ENCODE data around the gene SRC. TPM values are rescaled to one million over a fixed set of nuclear protein-coding genes. Genes with fewer than 3 reads are reported as not detected.

The SRC gene
- total and polyA plus RNA-seq, 2 donors (not counting 3 experiments of a cell fraction or from before 2014, with no cell fraction given): 22.6 to 29.4 TPM

- H3K36me3 ChIP-seq (ENCODE audit: control insufficient read depth in 2 of 2, extremely low read depth in 1 of 2, insufficient read depth in 2 of 2, low read length in 2 of 2): peaks cover 3 to 6% of the 10 kb centered on the region in 2 experiments
- ChIA-PET POLR2A (no interaction called here), CTCF (interaction anchor here (1.1 kb wide), 2 partner anchors 29 to 72 kb away, joined by 3 read pairs; no protein-coding TSS in a partner anchor)
- H4K20me1 ChIP-seq (replicated peaks; ENCODE audit: control insufficient read depth, extremely low read depth, insufficient read depth, low read length): no peaks in the 10 kb centered on the region
- no peak overlapping the region for H2AFZ ChIP-seq (ENCODE audit: low read depth, low read length)
- BruUV-seq (replicated peaks): no TSS peak
- H3K4me2 ChIP-seq (ENCODE audit: insufficient read depth, low read length): no peak overlapping the region
- no peak for TF ChIP-seq FOS (IDR thresholded peaks at IDR 0.05; ENCODE audit: borderline replicate concordance, insufficient read depth, low read length)
- TF ChIP-seq EZH2 (IDR thresholded peaks at IDR 0.05; ENCODE audit: borderline replicate concordance, low read depth, low read length, severe bottlenecking): no peak
- no peak for TF ChIP-seq JUN (IDR thresholded peaks at IDR 0.05; ENCODE audit: borderline replicate concordance, insufficient read depth, insufficient read length, low read depth)
- no peak for TF ChIP-seq GATA2 (IDR thresholded peaks at IDR 0.05; ENCODE audit: insufficient read depth, insufficient read length, low read depth, low read length)
- no peak for TF ChIP-seq POLR2A (IDR thresholded peaks at IDR 0.05; ENCODE audit: low read depth, low read length)
- TF ChIP-seq CTCF (IDR thresholded peaks at IDR 0.05; ENCODE audit: extremely low read depth in 1 of 2, insufficient read depth in 1 of 2, low read depth in 1 of 2, low read length in 2 of 2): no peak
- TF ChIP-seq, protein P1, sequence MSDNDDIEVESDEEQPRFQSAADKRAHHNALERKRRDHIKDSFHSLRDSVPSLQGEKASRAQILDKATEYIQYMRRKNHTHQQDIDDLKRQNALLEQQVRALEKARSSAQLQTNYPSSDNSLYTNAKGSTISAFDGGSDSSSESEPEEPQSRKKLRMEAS (IDR thresholded peaks at IDR 0.05; ENCODE audit: insufficient read depth, insufficient read length): no peak
- TF ChIP-seq MYC (IDR thresholded peaks at IDR 0.05; ENCODE audit: low read depth, low read length): no peak
- TF ChIP-seq POLR2AphosphoS5 (IDR thresholded peaks at IDR 0.05; ENCODE audit: insufficient read depth, low read depth, low read length): no peak
- dilution Hi-C loops (cut with MboI; ENCODE audit: extremely low pct_ligation_motif_present, low sequenced_read_pairs) (no loop called here), intact Hi-C loops (cut with micrococcal nuclease) (no loop called here)
- H3K4me3 ChIP-seq (replicated peaks in 1 of 3; ENCODE audit: insufficient read depth in 1 of 3, low read depth in 1 of 3, low read length in 3 of 3): no peak overlapping the region
- DNase-seq (ENCODE audit: low read depth, low spot score): no peak
- H3K27me3 ChIP-seq (ENCODE audit: control insufficient read depth in 2 of 2, insufficient read depth in 2 of 2, low read length in 2 of 2): no peaks in the 10 kb centered on the region
- H3K9me1 ChIP-seq (replicated peaks; ENCODE audit: control insufficient read depth, extremely low read depth, insufficient read depth, low read length): no peaks in the 10 kb centered on the region
- FAIRE-seq: no peak
- no peaks in the 10 kb centered on the region for H3K9me3 ChIP-seq (replicated peaks; ENCODE audit: control insufficient read depth, insufficient read depth, low read length)
- no peaks in the 10 kb centered on the region for H3K4me1 ChIP-seq (ENCODE audit: control insufficient read depth, extremely low read depth, insufficient read depth, low read length)
- H3K9ac ChIP-seq (replicated peaks; ENCODE audit: extremely low read depth, insufficient read depth, low read length): no peak overlapping the region
- H3K79me2 ChIP-seq (ENCODE audit: control insufficient read depth, insufficient read depth, low read length): peaks cover 98% of the 10 kb centered on the region
- no peak overlapping the region for H3K27ac ChIP-seq (ENCODE audit: insufficient read depth, low read depth, low read length)
These were observed 8.6 kb downstream of the SRC start for GRCh38 chr20:37354210-37355195.

All from endothelial cell of umbilical vein (primary cell).